NCI-H345 treated with DMSO at 0.1 percent for 48 hours (cell line): ENCODE data around the gene TMEM263.

Experiments used
- DNase-seq: peaks from one replicate; lab custom pipeline; 2025; ENCODE audit not compliant: unreplicated experiment; lab: John Stamatoyannopoulos, UW

The TMEM263 gene

DNA sequence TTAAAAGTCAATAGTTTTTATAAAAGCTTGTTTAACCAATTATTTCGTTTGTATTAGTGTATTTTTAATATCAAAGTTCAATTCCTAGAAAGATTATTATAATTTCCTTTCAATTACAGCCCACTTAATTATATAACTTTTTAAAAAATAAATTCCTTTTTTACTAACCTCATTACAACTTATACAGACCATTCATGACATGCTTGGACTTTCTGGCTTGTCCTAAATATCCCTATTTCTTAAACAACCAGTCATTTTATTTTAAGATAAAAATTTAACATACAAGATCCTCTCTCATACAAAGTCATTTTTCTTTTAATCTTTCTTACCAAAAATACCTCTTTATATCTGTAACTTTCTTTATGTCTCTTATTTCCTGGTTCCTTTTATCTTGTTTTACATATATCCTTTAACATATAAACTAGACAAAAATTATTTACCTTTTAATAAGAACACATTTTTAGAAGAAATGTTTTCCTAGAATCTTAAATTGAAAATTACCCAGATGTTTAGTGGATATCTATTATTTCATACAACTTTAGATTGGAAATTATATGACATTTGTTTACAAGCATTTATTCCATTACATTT lies 10.4 kb upstream of the TMEM263 start:
- DNase-seq, result no peak

DNA sequence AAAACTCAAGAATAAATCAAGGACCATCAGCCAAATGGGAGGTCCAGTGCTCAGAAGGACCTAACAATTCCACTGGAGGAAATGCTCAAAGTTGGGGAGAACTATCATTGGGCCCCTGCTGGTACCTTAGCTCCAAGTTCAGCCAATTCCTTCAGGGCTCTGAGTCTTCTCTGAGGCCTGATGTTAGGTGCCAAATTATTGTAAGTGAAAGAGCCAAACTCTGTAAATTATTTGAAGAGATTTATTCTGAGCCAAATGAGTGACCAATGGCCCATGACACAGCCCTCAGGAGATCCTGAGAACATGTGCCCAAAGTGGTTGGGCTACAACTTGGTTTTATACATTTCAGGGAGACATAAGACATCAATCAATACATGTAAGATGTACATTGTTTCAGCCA lies 8.2 kb upstream of the TMEM263 start:
- no peak for DNase-seq

DNA sequence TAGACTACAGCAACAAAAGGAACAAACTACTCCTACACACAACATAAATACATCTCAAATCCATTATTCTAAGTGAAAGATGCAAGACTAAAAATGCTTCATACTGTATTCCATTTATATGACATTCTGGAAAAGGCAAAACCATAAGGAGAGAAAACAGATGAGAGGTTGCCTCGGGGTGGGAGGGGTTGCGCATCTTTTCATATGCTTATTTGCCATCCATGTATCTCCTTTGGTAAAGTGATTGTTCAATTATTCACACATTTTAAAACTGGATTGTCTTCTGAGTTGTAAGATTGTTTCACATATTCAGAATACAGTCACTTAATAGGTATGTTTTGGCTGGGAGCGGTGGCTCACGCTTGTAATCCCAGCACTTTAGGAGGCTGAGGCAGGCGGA lies 5.1 kb upstream of the TMEM263 start:
- no peak for DNase-seq

DNA sequence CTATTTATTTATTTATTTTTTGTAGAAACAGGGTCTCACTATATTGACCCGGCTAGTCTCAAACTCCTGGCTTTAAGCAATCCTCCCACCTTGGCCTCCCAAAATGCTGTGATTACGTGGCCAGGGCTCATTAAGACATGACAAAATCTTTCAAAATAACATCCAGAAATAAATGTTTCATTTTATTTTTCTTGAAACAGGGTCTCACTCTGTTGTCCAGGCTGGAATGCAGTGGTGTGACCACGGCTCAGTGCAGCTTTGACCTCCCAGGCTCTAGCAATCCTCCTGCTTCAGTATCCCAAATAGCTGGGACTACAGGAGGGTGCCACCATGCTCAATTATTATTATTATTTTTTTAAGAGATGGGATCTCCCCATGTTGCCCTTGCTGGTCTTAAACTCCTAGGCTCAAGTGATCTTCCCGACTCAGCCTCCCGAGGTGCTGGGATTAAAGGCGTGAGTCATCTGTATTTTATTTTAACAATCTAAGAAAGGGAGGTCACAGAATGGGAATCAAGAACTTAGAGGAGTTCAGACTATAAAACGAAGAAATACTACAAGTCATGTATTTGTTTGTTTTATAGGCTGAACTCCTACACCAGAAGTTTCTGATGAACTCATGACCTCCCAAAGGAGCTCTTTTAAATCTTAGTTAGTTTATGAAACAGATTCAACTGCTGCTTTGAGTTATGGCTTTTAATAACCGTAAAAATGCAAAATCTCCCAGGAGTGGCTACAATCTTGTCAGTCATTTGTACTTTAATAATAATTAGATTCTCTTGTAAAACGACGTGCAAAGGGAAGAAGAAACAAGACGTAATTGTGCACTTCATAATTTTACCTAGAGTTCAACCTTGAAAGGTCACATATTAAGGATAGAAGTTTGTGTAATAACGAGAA lies 2.1 kb upstream of the TMEM263 start:
- no peak for DNase-seq

- no peak for DNase-seq
These were observed 988 bp upstream of the TMEM263 start for GRCh38 chr12:106954462-106955376.

- no peak for DNase-seq
These were observed 406 bp downstream of the TMEM263 start for GRCh38 chr12:106956048-106956578.

DNA sequence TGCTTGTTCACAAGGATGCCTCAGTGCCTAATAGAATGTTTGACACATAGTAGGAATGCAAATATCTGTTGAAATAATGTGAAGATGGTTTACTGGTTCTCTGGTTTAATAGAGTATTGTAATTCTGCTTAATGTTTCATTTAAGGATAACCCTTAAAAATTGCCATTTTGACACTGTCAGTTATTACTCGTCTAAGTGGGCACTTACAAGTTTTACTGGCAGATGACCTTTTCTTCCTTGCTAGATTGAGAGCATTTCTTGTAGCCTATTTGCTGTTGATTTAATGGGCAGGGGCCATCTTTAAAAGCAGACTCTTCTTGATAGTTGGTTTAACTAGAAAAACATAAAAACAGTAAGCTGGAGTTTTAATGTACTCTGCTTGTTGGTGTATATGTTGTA lies 1.9 kb downstream of the TMEM263 start:
- no peak for DNase-seq

DNA sequence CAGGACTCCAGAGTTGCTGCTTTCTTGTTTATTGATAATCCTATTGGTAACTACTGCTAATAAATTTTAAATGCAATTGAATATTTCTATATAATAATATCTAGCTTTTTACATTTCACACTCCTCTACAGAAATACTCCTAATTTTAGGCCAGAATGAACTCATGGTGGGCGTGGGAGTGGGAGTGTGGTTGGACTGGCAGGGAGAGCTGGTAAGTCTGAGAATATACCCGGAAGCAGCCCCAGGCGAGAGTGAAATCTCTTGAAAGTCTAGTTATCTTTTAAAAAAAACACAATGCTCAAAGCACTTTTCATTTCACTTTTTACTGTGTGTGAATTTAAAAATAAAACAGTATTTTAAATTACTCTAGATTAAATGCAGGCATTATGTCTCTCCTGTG lies 4.7 kb downstream of the TMEM263 start:
- DNase-seq, result no peak

- DNase-seq, result no peak
These were observed 6.6 kb downstream of the TMEM263 start for GRCh38 chr12:106962286-106962685.

GRCh38 chr12:106964526-106964925 lies 8.8 kb downstream of the TMEM263 start:
- DNase-seq, result no peak

- DNase-seq, result no peak
These were observed 15.4 kb downstream of the TMEM263 start for GRCh38 chr12:106971065-106971464.

GRCh38 chr12:106973545-106973944 lies 17.8 kb downstream of the TMEM263 start:
- DNase-seq, result no peak

- no peak for DNase-seq
These were observed 18.8 kb downstream of the TMEM263 start for GRCh38 chr12:106974511-106974910.

GRCh38 chr12:106975098-106975497 lies 19.4 kb downstream of the TMEM263 start:
- DNase-seq, result no peak

GRCh38 chr12:106975993-106976658 lies 20.4 kb downstream of the TMEM263 start:
- DNase-seq, result no peak

DNA sequence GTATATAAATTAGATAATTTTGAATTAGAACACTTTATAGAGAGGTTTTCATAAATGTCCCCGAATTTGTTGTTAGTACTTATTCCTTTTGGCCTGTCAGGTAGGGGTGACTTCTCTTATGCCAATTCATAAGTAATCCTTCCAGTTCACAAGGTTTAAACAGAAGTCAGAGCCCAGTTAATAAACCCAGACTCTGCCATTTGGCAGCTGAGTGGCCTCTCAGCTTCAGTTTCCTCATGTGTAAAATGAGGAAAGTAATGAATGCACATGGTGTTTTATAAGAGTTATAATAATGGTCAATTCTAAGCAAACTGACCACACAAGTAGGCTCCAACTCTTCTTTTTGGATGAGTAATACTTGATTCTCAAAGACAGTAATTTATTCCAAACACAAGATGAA lies 21.0 kb downstream of the TMEM263 start:
- DNase-seq, result no peak

- no peak for DNase-seq
These were observed 22.5 kb downstream of the TMEM263 start for GRCh38 chr12:106978035-106978800.

DNA sequence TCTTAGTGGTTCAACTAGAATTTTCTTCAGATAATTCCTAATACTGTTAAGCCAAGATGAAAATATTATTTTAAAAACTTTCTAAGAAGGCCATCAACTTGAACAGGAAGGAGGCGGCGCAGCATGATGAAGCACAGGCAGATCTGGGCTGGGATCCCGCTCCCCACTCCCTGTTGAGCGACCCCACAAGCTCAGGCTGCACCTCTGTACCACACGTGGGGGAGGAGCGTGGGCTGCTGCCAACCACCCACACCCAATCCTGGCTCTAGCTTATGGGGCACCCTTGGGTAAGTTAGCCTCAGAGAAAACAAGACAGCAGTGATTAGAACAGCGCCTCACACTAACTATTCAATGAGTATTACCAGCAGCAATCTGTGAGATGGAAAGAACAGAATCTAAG lies 25.2 kb downstream of the TMEM263 start:
- no peak for DNase-seq

- DNase-seq, result no peak
These were observed 26.1 kb downstream of the TMEM263 start for GRCh38 chr12:106981788-106982187.

DNA sequence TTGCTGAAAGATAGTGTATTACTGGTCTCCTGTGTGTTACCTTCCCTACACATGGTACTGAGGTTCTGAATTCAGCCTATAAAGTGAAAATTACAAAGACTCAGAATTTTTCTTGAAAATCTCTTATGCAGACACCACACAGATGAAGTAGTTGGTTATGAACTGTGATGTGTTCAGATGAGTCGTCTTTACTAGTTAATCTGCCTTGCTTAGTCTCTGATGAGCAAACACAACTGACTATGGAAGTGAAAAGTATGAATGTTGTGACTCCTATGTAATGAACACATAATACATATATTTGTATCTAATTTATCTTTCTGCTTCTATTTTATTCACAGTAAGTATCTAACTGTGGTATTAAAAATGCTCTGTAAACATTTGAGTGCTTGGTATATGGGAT lies 26.5 kb downstream of the TMEM263 start:
- DNase-seq, result no peak
